Naive B cell (primary cell): ENCODE measurements around the gene TBC1D14. TPM values are rescaled to one million over a fixed set of nuclear protein-coding genes. Genes with fewer than 3 reads are reported as not detected.
A peak's percentile ranks its signal among the peaks of the same experiment; 100 is the strongest.

Experiments used
- ATAC-seq, 2 donors: fragments of 150-1000 bp; cut with Tn5 transposase; 2 replicates each; pipeline ENCODE4 v1.10.0; 2021; ENCODE audit warnings: low read depth in 2 of 2, mild to moderate bottlenecking in 2 of 2, moderate library complexity in 2 of 2
- DNase-seq: peaks from one replicate; pipeline ENCODE4 v3.0.0; 2022
- H3K27ac Mint-ChIP-seq, 6 donors: one replicate each; pipeline ENCODE4 v1.8.0; 2020 to 2022; ENCODE audit warnings: mild to moderate bottlenecking in 6 of 6, mixed read lengths in 6 of 6, moderate library complexity in 5 of 6, inconsistent platforms in 2 of 6
- H3K27me3 Mint-ChIP-seq, 3 donors: one replicate each; pipeline ENCODE4 v1.8.0; 2021 to 2022; ENCODE audit warnings: mixed read lengths in 3 of 3, mild to moderate bottlenecking in 1 of 3
- H3K36me3 Mint-ChIP-seq, 2 donors: one replicate each; pipeline ENCODE4 v1.8.0; 2020 to 2022; ENCODE audit warnings: mixed read lengths in 2 of 2, inconsistent platforms in 1 of 2, mild to moderate bottlenecking in 1 of 2
- H3K4me1 Mint-ChIP-seq, 3 donors: one replicate each; pipeline ENCODE4 v1.8.0; 2020 to 2022; ENCODE audit warnings: mixed read lengths in 3 of 3, inconsistent platforms in 1 of 3, mild to moderate bottlenecking in 1 of 3, moderate library complexity in 1 of 3
- H3K4me3 Mint-ChIP-seq, 8 donors: one replicate each; pipeline ENCODE4 v1.8.0; 2020 to 2022; ENCODE audit warnings: mild to moderate bottlenecking in 8 of 8, mixed read lengths in 8 of 8, moderate library complexity in 8 of 8, inconsistent platforms in 2 of 8
- H3K9me3 Mint-ChIP-seq, 7 donors: one replicate each; pipeline ENCODE4 v1.8.0; 2020 to 2022; ENCODE audit warnings: mixed read lengths in 7 of 7, mild to moderate bottlenecking in 5 of 7, inconsistent platforms in 2 of 7, moderate library complexity in 1 of 7
- polyA plus RNA-seq, 6 donors: library from polyadenylated mRNA; unstranded; fragments of 300-500 nt; fragmentation: Illumina TruSeq; gene quantifications; one replicate each; pipeline ENCODE4 v1.2.3, GENCODE V29; 2021; ENCODE audit warnings: low read depth in 6 of 6

TBC1D14 gene
- polyA plus RNA-seq, 6 donors from 2014 or later, result 27.3 to 42.4 (median 33.8) TPM

GRCh38 chr4:6957994-6958393 is 48.4 kb downstream of the TBC1D14 start:
- ATAC-seq (no peak), DNase-seq (no peak)
- H3K36me3 Mint-ChIP-seq, result no peaks in the 10 kb centered on the region
- H3K9me3 Mint-ChIP-seq, result no peaks in the 10 kb centered on the region
- no peaks in the 10 kb centered on the region for H3K27me3 Mint-ChIP-seq
- H3K4me3 Mint-ChIP-seq, result no peak overlapping the region
- peak overlapping the region in 1 of 6 donors; percentile 88 for H3K27ac Mint-ChIP-seq
- H3K4me1 Mint-ChIP-seq, result peaks cover 24 to 69% (median 50%) of the 10 kb centered on the region in 3 donors

GRCh38 chr4:6959261-6959660 is 49.6 kb downstream of the TBC1D14 start:
- no peaks in the 10 kb centered on the region for H3K9me3 Mint-ChIP-seq
- no peak overlapping the region for H3K4me3 Mint-ChIP-seq
- ATAC-seq (no peak), DNase-seq (no peak)
- H3K36me3 Mint-ChIP-seq, result no peaks in the 10 kb centered on the region
- H3K4me1 Mint-ChIP-seq, result peaks cover 30 to 81% (median 62%) of the 10 kb centered on the region in 3 donors
- peak overlapping the region in 2 of 6 donors; percentile 26 to 69 for H3K27ac Mint-ChIP-seq
- no peaks in the 10 kb centered on the region for H3K27me3 Mint-ChIP-seq

- peaks cover 34 to 80% (median 62%) of the 10 kb centered on the region in 3 donors for H3K4me1 Mint-ChIP-seq
- no peaks in the 10 kb centered on the region for H3K36me3 Mint-ChIP-seq
- H3K9me3 Mint-ChIP-seq, result no peaks in the 10 kb centered on the region
- H3K27ac Mint-ChIP-seq, result no peak overlapping the region
- no peaks in the 10 kb centered on the region for H3K27me3 Mint-ChIP-seq
- ATAC-seq, result no peak
- no peak for DNase-seq
- H3K4me3 Mint-ChIP-seq, result no peak overlapping the region
These were observed 50.5 kb downstream of the TBC1D14 start for GRCh38 chr4:6960154-6960553.

GRCh38 chr4:6960628-6961412 is 51.2 kb downstream of the TBC1D14 start:
- no peaks in the 10 kb centered on the region for H3K36me3 Mint-ChIP-seq
- peaks cover 40 to 82% (median 68%) of the 10 kb centered on the region in 3 donors for H3K4me1 Mint-ChIP-seq
- no peaks in the 10 kb centered on the region for H3K9me3 Mint-ChIP-seq
- peak overlapping the region in 2 of 8 donors; percentile 34 to 47 for H3K4me3 Mint-ChIP-seq
- H3K27me3 Mint-ChIP-seq, result no peaks in the 10 kb centered on the region
- ATAC-seq (no peak), DNase-seq (no peak)
- H3K27ac Mint-ChIP-seq, result no peak overlapping the region

- Mint-ChIP-seq H3K27me3 (no peaks in the 10 kb centered on the region), H3K9me3 (no peaks in the 10 kb centered on the region), H3K36me3 (no peaks in the 10 kb centered on the region), H3K4me1 (peaks cover 44 to 82% (median 67%) of the 10 kb centered on the region in 3 donors), H3K27ac (peak overlapping the region in 2 of 6 donors; percentile 20 to 85), H3K4me3 (peak overlapping the region in 5 of 8 donors; percentile 5 to 75 (median 34))
- DNase-seq (no peak), ATAC-seq (no peak)
These were observed 52.0 kb downstream of the TBC1D14 start for GRCh38 chr4:6961496-6962210.

- no peak for ATAC-seq
- Mint-ChIP-seq H3K4me1 (peaks cover 43 to 80% (median 61%) of the 10 kb centered on the region in 3 donors), H3K9me3 (no peaks in the 10 kb centered on the region), H3K36me3 (no peaks in the 10 kb centered on the region), H3K4me3 (peak overlapping the region in 6 of 8 donors; percentile 22 to 96 (median 76)), H3K27me3 (no peaks in the 10 kb centered on the region), H3K27ac (peak overlapping the region in 3 of 6 donors; percentile 55 to 79 (median 78))
- DNase-seq, result no peak
These were observed 52.8 kb downstream of the TBC1D14 start for GRCh38 chr4:6962211-6963041.

- Mint-ChIP-seq H3K9me3 (no peaks in the 10 kb centered on the region), H3K27me3 (no peaks in the 10 kb centered on the region), H3K4me3 (peak overlapping the region; percentile 72 to 96 (median 84)), H3K27ac (peak overlapping the region in 4 of 6 donors; percentile 55 to 92 (median 72)), H3K36me3 (no peaks in the 10 kb centered on the region), H3K4me1 (peaks cover 45 to 78% (median 64%) of the 10 kb centered on the region in 3 donors)
- DNase-seq (no peak), ATAC-seq (peak; percentile 21 to 22)
These were observed 53.5 kb downstream of the TBC1D14 start for GRCh38 chr4:6963139-6963611.

GRCh38 chr4:6964858-6965257 is 55.2 kb downstream of the TBC1D14 start:
- Mint-ChIP-seq H3K27me3 (no peaks in the 10 kb centered on the region), H3K4me3 (peak overlapping the region; percentile 77 to 96 (median 88)), H3K27ac (peak overlapping the region in 4 of 6 donors; percentile 40 to 92 (median 66)), H3K4me1 (peaks cover 55 to 77% (median 71%) of the 10 kb centered on the region in 3 donors), H3K9me3 (no peaks in the 10 kb centered on the region), H3K36me3 (no peaks in the 10 kb centered on the region)
- ATAC-seq (no peak), DNase-seq (no peak)

GRCh38 chr4:6965329-6965728 is 55.7 kb downstream of the TBC1D14 start:
- H3K4me1 Mint-ChIP-seq, result peaks cover 60 to 81% (median 76%) of the 10 kb centered on the region in 3 donors
- no peaks in the 10 kb centered on the region for H3K9me3 Mint-ChIP-seq
- H3K36me3 Mint-ChIP-seq, result peaks cover 0 to 5% of the 10 kb centered on the region in 2 donors
- no peak for ATAC-seq
- no peaks in the 10 kb centered on the region for H3K27me3 Mint-ChIP-seq
- peak overlapping the region; percentile 21 to 96 (median 80) for H3K4me3 Mint-ChIP-seq
- DNase-seq, result no peak
- H3K27ac Mint-ChIP-seq, result peak overlapping the region in 5 of 6 donors; percentile 46 to 92 (median 63)

- DNase-seq (no peak), ATAC-seq (no peak)
- Mint-ChIP-seq H3K4me3 (peak overlapping the region in 1 of 8 donors; percentile 15), H3K27me3 (no peaks in the 10 kb centered on the region), H3K4me1 (peaks cover 52 to 72% (median 72%) of the 10 kb centered on the region in 3 donors), H3K36me3 (peaks cover 0 to 5% of the 10 kb centered on the region in 2 donors), H3K9me3 (no peaks in the 10 kb centered on the region), H3K27ac (peak overlapping the region in 4 of 6 donors; percentile 27 to 82 (median 78))
These were observed 58.3 kb downstream of the TBC1D14 start for GRCh38 chr4:6967846-6968340.

- ATAC-seq (no peak), DNase-seq (no peak)
- Mint-ChIP-seq H3K27ac (peak overlapping the region in 4 of 6 donors; percentile 2 to 87 (median 78)), H3K4me3 (peak overlapping the region in 3 of 8 donors; percentile 2 to 55 (median 23)), H3K36me3 (peaks cover 0 to 5% of the 10 kb centered on the region in 2 donors), H3K4me1 (peaks cover 51 to 69% (median 68%) of the 10 kb centered on the region in 3 donors), H3K9me3 (no peaks in the 10 kb centered on the region), H3K27me3 (no peaks in the 10 kb centered on the region)
These were observed 58.9 kb downstream of the TBC1D14 start for GRCh38 chr4:6968496-6968895.

GRCh38 chr4:6969826-6970800 is 60.5 kb downstream of the TBC1D14 start:
- Mint-ChIP-seq H3K27me3 (no peaks in the 10 kb centered on the region), H3K4me3 (peak overlapping the region; percentile 22 to 81 (median 67)), H3K27ac (peak overlapping the region; percentile 76 to 90 (median 84)), H3K9me3 (no peaks in the 10 kb centered on the region), H3K4me1 (peaks cover 46 to 61% (median 60%) of the 10 kb centered on the region in 3 donors), H3K36me3 (peaks cover 0 to 5% of the 10 kb centered on the region in 2 donors)
- DNase-seq (no peak), ATAC-seq (peak; percentile 72 to 78)
